Measurements from ENCODE around the gene PPP4R1. TPM values are rescaled to one million over a fixed set of nuclear protein-coding genes. Genes with fewer than 3 reads are reported as not detected.

The PPP4R1 gene
- total RNA-seq, 6 donors from 2014 or later, result 125 to 239 (median 189) TPM

- DNase-seq (no peak), ATAC-seq (ENCODE audit: low FRiP score in 2 of 2) (no peak)
- Histone ChIP-seq H3K9me3 (no peaks in the 10 kb centered on the region), H3K4me3 (no peak overlapping the region), H3K27me3 (no peaks in the 10 kb centered on the region), H3K4me1 (no peaks in the 10 kb centered on the region), H3K27ac (no peak overlapping the region), H3K36me3 (peaks cover 3 to 53% (median 10%) of the 10 kb centered on the region in 4 donors)
- TF ChIP-seq EP300 (IDR thresholded peaks at IDR 0.05), result no peak
- TF ChIP-seq POLR2AphosphoS5 (IDR thresholded peaks at IDR 0.05), result no peak
- no peak for TF ChIP-seq CTCF (IDR thresholded peaks at IDR 0.05)
- no peak for TF ChIP-seq POLR2A (IDR thresholded peaks at IDR 0.05)
- WGBS, 2 donors, result 95 to 98% methylated on average over 6 of the region's 6 CpGs
Observed at GRCh38 chr18:9522952-9523351, 91.4 kb downstream of the PPP4R1 start.

- no peak for TF ChIP-seq POLR2A (IDR thresholded peaks at IDR 0.05)
- no peak for TF ChIP-seq CTCF (IDR thresholded peaks at IDR 0.05)
- no peak for TF ChIP-seq EP300 (IDR thresholded peaks at IDR 0.05)
- no peak for TF ChIP-seq POLR2AphosphoS5 (IDR thresholded peaks at IDR 0.05)
- WGBS, 2 donors, result 87 to 88% methylated on average over 7 of the region's 7 CpGs
- H3K27me3 ChIP-seq, result no peaks in the 10 kb centered on the region
- H3K27ac ChIP-seq, result no peak overlapping the region
- H3K4me1 ChIP-seq, result no peaks in the 10 kb centered on the region
- ATAC-seq (ENCODE audit: low FRiP score in 2 of 2), result no peak
- H3K36me3 ChIP-seq, result peaks cover 0 to 54% (median 10%) of the 10 kb centered on the region in 4 donors
- no peak overlapping the region for H3K4me3 ChIP-seq
- no peaks in the 10 kb centered on the region for H3K9me3 ChIP-seq
- no peak for DNase-seq
Observed at GRCh38 chr18:9521770-9522169, 92.6 kb downstream of the PPP4R1 start.

- 86 to 95% methylated on average over 3 of the region's 3 CpGs for WGBS, 2 donors
- Histone ChIP-seq H3K9me3 (no peaks in the 10 kb centered on the region), H3K27me3 (no peaks in the 10 kb centered on the region), H3K27ac (no peak overlapping the region), H3K4me3 (no peak overlapping the region), H3K4me1 (no peaks in the 10 kb centered on the region), H3K36me3 (peaks cover 0 to 44% (median 8%) of the 10 kb centered on the region in 4 donors)
- ATAC-seq (ENCODE audit: low FRiP score in 2 of 2) (peak in 1 of 2 donors; percentile 37), DNase-seq (no peak)
- TF ChIP-seq POLR2A (IDR thresholded peaks at IDR 0.05) (no peak), CTCF (IDR thresholded peaks at IDR 0.05) (no peak), EP300 (IDR thresholded peaks at IDR 0.05) (no peak), POLR2AphosphoS5 (IDR thresholded peaks at IDR 0.05) (no peak)
Observed at GRCh38 chr18:9520666-9521065, 93.7 kb downstream of the PPP4R1 start.

- 59 to 79% methylated on average over 1 of the region's 1 CpG for WGBS, 2 donors
- Histone ChIP-seq H3K4me1 (no peaks in the 10 kb centered on the region), H3K4me3 (no peak overlapping the region), H3K36me3 (peaks cover 0 to 35% (median 2%) of the 10 kb centered on the region in 4 donors), H3K27me3 (no peaks in the 10 kb centered on the region), H3K27ac (no peak overlapping the region), H3K9me3 (no peaks in the 10 kb centered on the region)
- TF ChIP-seq CTCF (IDR thresholded peaks at IDR 0.05), result no peak
- no peak for TF ChIP-seq POLR2AphosphoS5 (IDR thresholded peaks at IDR 0.05)
- no peak for TF ChIP-seq EP300 (IDR thresholded peaks at IDR 0.05)
- no peak for DNase-seq
- no peak for ATAC-seq (ENCODE audit: low FRiP score in 2 of 2)
Observed at GRCh38 chr18:9519399-9519798, 95.0 kb downstream of the PPP4R1 start.

- Histone ChIP-seq H3K9me3 (no peaks in the 10 kb centered on the region), H3K4me3 (no peak overlapping the region), H3K27ac (no peak overlapping the region), H3K27me3 (no peaks in the 10 kb centered on the region), H3K36me3 (peaks cover 0 to 30% (median 9%) of the 10 kb centered on the region in 4 donors), H3K4me1 (no peaks in the 10 kb centered on the region)
- ATAC-seq (ENCODE audit: low FRiP score in 2 of 2) (no peak), DNase-seq (no peak)
- 89% methylated on average over 6 of the region's 6 CpGs for WGBS, 2 donors
- TF ChIP-seq POLR2AphosphoS5 (IDR thresholded peaks at IDR 0.05), result no peak
- TF ChIP-seq EP300 (IDR thresholded peaks at IDR 0.05), result no peak
- no peak for TF ChIP-seq POLR2A (IDR thresholded peaks at IDR 0.05)
Observed at GRCh38 chr18:9517869-9518268, 96.5 kb downstream of the PPP4R1 start.

All from upper lobe of left lung (tissue), 6 donors.